Measurements from ENCODE around the gene SF3A1. TPM values are rescaled to one million over a fixed set of nuclear protein-coding genes. Genes with fewer than 3 reads are reported as not detected.

Gene SF3A1
- total RNA-seq, 1 donor from 2014 or later, result 139 TPM

- Histone ChIP-seq H2AFZ (ENCODE audit: low read depth, low read length) (no peak overlapping the region), H3K27ac (ENCODE audit: low read depth, low read length) (no peak overlapping the region), H3K79me2 (ENCODE audit: insufficient read depth, low read length) (peaks cover 3% of the 10 kb centered on the region), H3K4me2 (ENCODE audit: low read length) (peak overlapping the region; percentile 98), H3K9me3 (ENCODE audit: insufficient read depth, low read depth, low read length) (no peaks in the 10 kb centered on the region), H3K9ac (ENCODE audit: low read length) (peak overlapping the region; percentile 27), H3K36me3 (ENCODE audit: insufficient read depth, low read length) (peaks cover 14% of the 10 kb centered on the region), H3K27me3 (ENCODE audit: insufficient read depth, low read length) (no peaks in the 10 kb centered on the region), H3K4me1 (ENCODE audit: insufficient read depth, low read length) (peaks cover 29% of the 10 kb centered on the region), H4K20me1 (ENCODE audit: insufficient read depth, low read length) (peaks cover 24% of the 10 kb centered on the region), H3K4me3 (ENCODE audit: insufficient read depth, low read depth, low read length) (peak overlapping the region; percentile 41)
- Mint-ChIP-seq H3K36me3 (ENCODE audit: low read depth, unreplicated experiment) (peaks cover 20% of the 10 kb centered on the region), H3K4me1 (ENCODE audit: low read depth, unreplicated experiment) (no peaks in the 10 kb centered on the region), H3K9me3 (ENCODE audit: unreplicated experiment) (no peaks in the 10 kb centered on the region), H3K27ac (ENCODE audit: unreplicated experiment) (no peak overlapping the region), H3K27me3 (ENCODE audit: low read depth, unreplicated experiment) (no peaks in the 10 kb centered on the region), H3K4me3 (ENCODE audit: unreplicated experiment) (peak overlapping the region; percentile 73)
- TF ChIP-seq EZH2 (IDR thresholded peaks at IDR 0.05; ENCODE audit: insufficient read depth, low read length) (no peak), CTCF (IDR thresholded peaks at IDR 0.05; ENCODE audit: insufficient read depth, low read depth, low read length) (no peak)
- FAIRE-seq (no peak), DNase-seq (ENCODE audit: low read depth) (no peak)
Measured at GRCh38 chr22:30289980-30290313, 66.7 kb downstream of the SF3A1 start.

DNA sequence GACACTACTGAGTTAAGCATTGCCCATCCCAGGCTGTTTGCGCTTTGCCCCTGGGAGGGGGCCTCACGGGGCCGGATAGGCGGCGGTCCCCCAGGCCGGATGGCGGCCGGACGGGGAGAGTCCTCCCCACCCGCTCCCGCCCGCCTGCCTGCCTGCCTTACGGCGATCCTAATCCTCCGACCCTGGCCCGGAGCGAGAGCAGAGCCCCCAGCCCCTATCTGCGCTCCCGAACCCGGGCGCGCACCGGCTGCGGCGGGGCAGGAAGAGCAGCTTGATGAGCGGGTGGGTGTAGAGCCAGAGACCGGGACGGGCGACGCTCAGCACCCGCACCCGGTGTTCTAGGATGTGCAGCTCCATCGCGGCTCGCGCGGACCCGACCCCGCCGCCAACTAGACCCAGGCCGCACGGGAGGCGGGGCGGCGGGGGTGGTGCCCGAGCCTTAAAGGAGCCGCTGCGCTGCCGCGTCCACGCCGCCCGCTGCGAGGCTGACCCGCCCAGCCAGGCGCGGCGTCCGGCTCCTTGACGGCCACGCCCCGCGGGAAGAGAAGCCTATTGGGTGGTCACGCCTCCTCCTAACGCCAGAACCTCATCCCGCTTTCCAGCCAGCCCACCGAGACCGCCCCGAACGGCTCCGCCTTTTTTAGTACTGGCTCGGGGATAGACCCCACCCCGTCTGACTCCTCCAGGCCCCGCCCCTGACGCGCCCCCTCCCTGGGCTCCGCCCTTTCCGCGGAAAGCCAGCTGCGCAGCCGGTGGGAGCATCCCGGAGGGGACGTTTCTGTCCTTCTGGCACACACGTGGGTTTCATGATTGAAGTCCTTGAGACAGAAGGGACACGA, 67.3 kb downstream of the SF3A1 start, which contains the start of gene CASTOR1:
TSS of gene CASTOR1 (minus strand) at position 365 of the 839 bp plus-strand sequence. CDS start at position 357, 8 bp downstream.
- Histone ChIP-seq H3K4me1 (ENCODE audit: insufficient read depth, low read length) (peaks cover 29% of the 10 kb centered on the region), H3K36me3 (ENCODE audit: insufficient read depth, low read length) (peaks cover 13% of the 10 kb centered on the region), H3K9me3 (ENCODE audit: insufficient read depth, low read depth, low read length) (no peaks in the 10 kb centered on the region), H3K4me2 (ENCODE audit: low read length) (peak within 1 kb of the TSS; percentile 98), H3K79me2 (ENCODE audit: insufficient read depth, low read length) (peaks cover 3% of the 10 kb centered on the region), H3K27me3 (ENCODE audit: insufficient read depth, low read length) (no peaks in the 10 kb centered on the region), H4K20me1 (ENCODE audit: insufficient read depth, low read length) (peaks cover 20% of the 10 kb centered on the region), H2AFZ (ENCODE audit: low read depth, low read length) (peak within 1 kb of the TSS; percentile 61), H3K27ac (ENCODE audit: low read depth, low read length) (peak within 1 kb of the TSS; percentile 54), H3K4me3 (ENCODE audit: insufficient read depth, low read depth, low read length) (peak within 1 kb of the TSS; percentile 68), H3K9ac (ENCODE audit: low read length) (peak within 1 kb of the TSS; percentile 89)
- H3K27ac Mint-ChIP-seq (ENCODE audit: unreplicated experiment), result peak within 1 kb of the TSS; percentile 89
- H3K36me3 Mint-ChIP-seq (ENCODE audit: low read depth, unreplicated experiment), result peaks cover 26% of the 10 kb centered on the region
- no peaks in the 10 kb centered on the region for H3K4me1 Mint-ChIP-seq (ENCODE audit: low read depth, unreplicated experiment)
- FAIRE-seq (peak; percentile 32), DNase-seq (ENCODE audit: low read depth) (peak; percentile 94)
- peak within 1 kb of the TSS; percentile 87 for H3K4me3 Mint-ChIP-seq (ENCODE audit: unreplicated experiment)
- H3K27me3 Mint-ChIP-seq (ENCODE audit: low read depth, unreplicated experiment), result no peaks in the 10 kb centered on the region
- H3K9me3 Mint-ChIP-seq (ENCODE audit: unreplicated experiment), result no peaks in the 10 kb centered on the region
- no peak for TF ChIP-seq CTCF (IDR thresholded peaks at IDR 0.05; ENCODE audit: insufficient read depth, low read depth, low read length)
- TF ChIP-seq EZH2 (IDR thresholded peaks at IDR 0.05; ENCODE audit: insufficient read depth, low read length), result no peak

All from astrocyte (in vitro differentiated cells and primary cell).